ACC112 (cell line): Measurements from ENCODE around the gene MILR1.

Source experiments
- H2AFZ ChIP-seq: fragments of 200-600 bp; sonication (generic); one replicate; pipeline ENCODE4 v1.6.0; 2017; ENCODE audit warnings: antibody characterized with exemption, low read length; ENCODE audit not compliant: unreplicated experiment
- H3K27ac ChIP-seq: fragments of 200-600 bp; sonication (generic); 2 replicates; pipeline ENCODE4 v1.5.1; 2014; ENCODE audit warnings: low read depth, mild to moderate bottlenecking, antibody characterized with exemption, low read length, moderate library complexity
- H3K27me3 ChIP-seq: fragments of 200-600 bp; sonication (generic); 2 replicates; pipeline ENCODE4 v1.6.1; 2014; ENCODE audit warnings: mild to moderate bottlenecking, antibody characterized with exemption, low read length, moderate library complexity, mixed read lengths; ENCODE audit not compliant: insufficient read depth
- H3K36me3 ChIP-seq: fragments of 200-600 bp; sonication (generic); 2 replicates; pipeline ENCODE4 v1.6.1; 2016; ENCODE audit warnings: mild to moderate bottlenecking, antibody characterized with exemption, low read length, moderate library complexity, mixed read lengths; ENCODE audit not compliant: insufficient read depth
- H3K4me1 ChIP-seq: fragments of 200-600 bp; sonication (generic); one replicate; pipeline ENCODE4 v1.6.1; 2016; ENCODE audit warnings: low read length, mixed read lengths; ENCODE audit not compliant: insufficient read depth, unreplicated experiment, control insufficient read depth
- H3K4me3 ChIP-seq: fragments of 200-600 bp; sonication (generic); 2 replicates; pipeline ENCODE4 v1.5.1; 2014; ENCODE audit warnings: mild to moderate bottlenecking, low read depth, low read length
- H3K79me2 ChIP-seq: fragments of 200-600 bp; sonication (generic); one replicate; pipeline ENCODE4 v1.6.0; 2016; ENCODE audit warnings: low read length; ENCODE audit not compliant: control insufficient read depth, unreplicated experiment, insufficient read depth

The MILR1 gene

GRCh38 chr17:64470625-64471024, 21.7 kb downstream of the MILR1 start:
- Histone ChIP-seq H3K27ac (no peak overlapping the region), H3K4me1 (no peaks in the 10 kb centered on the region), H3K79me2 (no peaks in the 10 kb centered on the region), H3K27me3 (no peaks in the 10 kb centered on the region), H3K4me3 (no peak overlapping the region), H3K36me3 (peaks cover 14% of the 10 kb centered on the region), H2AFZ (no peak overlapping the region)

GRCh38 chr17:64471440-64471839, 22.5 kb downstream of the MILR1 start:
- no peaks in the 10 kb centered on the region for H3K27me3 ChIP-seq
- H2AFZ ChIP-seq = no peak overlapping the region
- H3K4me1 ChIP-seq = no peaks in the 10 kb centered on the region
- H3K4me3 ChIP-seq = no peak overlapping the region
- H3K79me2 ChIP-seq = no peaks in the 10 kb centered on the region
- H3K27ac ChIP-seq = no peak overlapping the region
- peaks cover 9% of the 10 kb centered on the region for H3K36me3 ChIP-seq

GRCh38 chr17:64472564-64472963, 23.6 kb downstream of the MILR1 start:
- no peak overlapping the region for H2AFZ ChIP-seq
- H3K36me3 ChIP-seq = 0 out of 2 replicates have a peak, but pooled peaks cover 9% of the 10 kb centered on the region
- H3K27ac ChIP-seq = no peak overlapping the region
- H3K4me3 ChIP-seq = no peak overlapping the region
- no peaks in the 10 kb centered on the region for H3K4me1 ChIP-seq
- no peaks in the 10 kb centered on the region for H3K79me2 ChIP-seq
- H3K27me3 ChIP-seq = no peaks in the 10 kb centered on the region

GRCh38 chr17:64477849-64478248, 28.9 kb downstream of the MILR1 start:
- Histone ChIP-seq H3K4me3 (no peak overlapping the region), H3K27ac (no peak overlapping the region), H3K27me3 (no peaks in the 10 kb centered on the region), H3K36me3 (0 out of 2 replicates have a peak, but pooled peaks cover 5% of the 10 kb centered on the region), H2AFZ (no peak overlapping the region), H3K79me2 (no peaks in the 10 kb centered on the region), H3K4me1 (no peaks in the 10 kb centered on the region)

GRCh38 chr17:64480951-64481350, 32.0 kb downstream of the MILR1 start:
- Histone ChIP-seq H2AFZ (no peak overlapping the region), H3K27me3 (no peaks in the 10 kb centered on the region), H3K36me3 (0 out of 2 replicates have a peak, but pooled peaks cover 5% of the 10 kb centered on the region), H3K4me3 (no peak overlapping the region), H3K27ac (no peak overlapping the region), H3K4me1 (no peaks in the 10 kb centered on the region), H3K79me2 (no peaks in the 10 kb centered on the region)

- H3K36me3 ChIP-seq = 0 out of 2 replicates have a peak, but pooled peaks cover 6% of the 10 kb centered on the region
- no peaks in the 10 kb centered on the region for H3K4me1 ChIP-seq
- H3K27ac ChIP-seq = no peak overlapping the region
- H3K27me3 ChIP-seq = no peaks in the 10 kb centered on the region
- H3K79me2 ChIP-seq = no peaks in the 10 kb centered on the region
- H2AFZ ChIP-seq = no peak overlapping the region
- H3K4me3 ChIP-seq = no peak overlapping the region
Measured at GRCh38 chr17:64484380-64484779, 35.5 kb downstream of the MILR1 start.

GRCh38 chr17:64488301-64488700, 39.4 kb downstream of the MILR1 start:
- Histone ChIP-seq H3K4me3 (no peak overlapping the region), H3K27me3 (no peaks in the 10 kb centered on the region), H3K79me2 (no peaks in the 10 kb centered on the region), H3K4me1 (no peaks in the 10 kb centered on the region), H3K36me3 (peaks cover 21% of the 10 kb centered on the region), H3K27ac (no peak overlapping the region), H2AFZ (no peak overlapping the region)

- Histone ChIP-seq H3K36me3 (peaks cover 26% of the 10 kb centered on the region), H3K27me3 (no peaks in the 10 kb centered on the region), H2AFZ (no peak overlapping the region), H3K79me2 (peaks cover 15% of the 10 kb centered on the region), H3K27ac (no peak overlapping the region), H3K4me3 (no peak overlapping the region), H3K4me1 (peaks cover 7% of the 10 kb centered on the region)
Measured at GRCh38 chr17:64491034-64491860, 42.3 kb downstream of the MILR1 start.

GRCh38 chr17:64491994-64492393, 43.1 kb downstream of the MILR1 start:
- Histone ChIP-seq H3K79me2 (peaks cover 18% of the 10 kb centered on the region), H3K4me1 (peaks cover 7% of the 10 kb centered on the region), H3K36me3 (peaks cover 26% of the 10 kb centered on the region), H3K27ac (no peak overlapping the region), H3K4me3 (no peak overlapping the region), H3K27me3 (no peaks in the 10 kb centered on the region), H2AFZ (no peak overlapping the region)

GRCh38 chr17:64492481-64493109, 43.7 kb downstream of the MILR1 start:
- peaks cover 18% of the 10 kb centered on the region for H3K79me2 ChIP-seq
- H3K36me3 ChIP-seq = peaks cover 26% of the 10 kb centered on the region
- no peak overlapping the region for H3K27ac ChIP-seq
- H3K4me3 ChIP-seq = no peak overlapping the region
- peaks cover 7% of the 10 kb centered on the region for H3K4me1 ChIP-seq
- no peaks in the 10 kb centered on the region for H3K27me3 ChIP-seq
- H2AFZ ChIP-seq = no peak overlapping the region

- Histone ChIP-seq H3K79me2 (peaks cover 18% of the 10 kb centered on the region), H3K27me3 (no peaks in the 10 kb centered on the region), H3K4me3 (peak overlapping the region; percentile 62), H3K36me3 (peaks cover 31% of the 10 kb centered on the region), H2AFZ (no peak overlapping the region), H3K4me1 (peaks cover 13% of the 10 kb centered on the region), H3K27ac (no peak overlapping the region)
Measured at GRCh38 chr17:64494121-64494520, 45.2 kb downstream of the MILR1 start.
